Measurements from ENCODE around the gene LRRC75A. TPM values are rescaled to one million over a fixed set of nuclear protein-coding genes. Genes with fewer than 3 reads are reported as not detected.

The LRRC75A gene
- total and polyA plus RNA-seq, 2 experiments from 2014 or later = 10.7 to 18.0 TPM

- Histone ChIP-seq H4K20me1 (ENCODE audit: insufficient read depth, poor library complexity, severe bottlenecking) (no peaks in the 10 kb centered on the region), H3K4me2 (peak overlapping the region; percentile 57), H3K27me3 (no peaks in the 10 kb centered on the region), H3K9me2 (replicated peaks; ENCODE audit: insufficient read depth) (no peaks in the 10 kb centered on the region), H3K79me2 (peaks cover 64% of the 10 kb centered on the region), H3K4me3 (no peak overlapping the region), H2AFZ (no peak overlapping the region), H3K27ac (peak overlapping the region; percentile 37), H3K36me3 (replicated peaks; ENCODE audit: insufficient read depth, low read depth) (no peaks in the 10 kb centered on the region), H3K9me3 (ENCODE audit: low read depth) (no peaks in the 10 kb centered on the region), H3K4me1 (ENCODE audit: insufficient read depth) (peaks cover 61% of the 10 kb centered on the region)
- no peak for DNase-seq (ENCODE audit: low spot score)
- WGBS (ENCODE audit: low lambda C conversion rate, missing lambda C conversion rate) = 65% methylated on average over 8 of the region's 8 CpGs
- TF ChIP-seq EZH2phosphoT487 (IDR thresholded peaks at IDR 0.05; ENCODE audit: low read depth, severe bottlenecking, unreplicated experiment) = no peak
- TF ChIP-seq CTCF (IDR thresholded peaks at IDR 0.05; ENCODE audit: poor library complexity) = no peak
- TF ChIP-seq EZH2 (IDR thresholded peaks at IDR 0.05; ENCODE audit: borderline replicate concordance) = no peak
Measured at GRCh38 chr17:16488186-16488967, 3.6 kb downstream of the LRRC75A start.

- peaks cover 71% of the 10 kb centered on the region for H3K79me2 ChIP-seq
- no peaks in the 10 kb centered on the region for H3K27me3 ChIP-seq
- no peaks in the 10 kb centered on the region for H3K36me3 ChIP-seq (replicated peaks; ENCODE audit: insufficient read depth, low read depth)
- H3K9me2 ChIP-seq (replicated peaks; ENCODE audit: insufficient read depth) = no peaks in the 10 kb centered on the region
- no peaks in the 10 kb centered on the region for H4K20me1 ChIP-seq (ENCODE audit: insufficient read depth, poor library complexity, severe bottlenecking)
- H3K9me3 ChIP-seq (ENCODE audit: low read depth) = no peaks in the 10 kb centered on the region
- H2AFZ ChIP-seq = no peak overlapping the region
- peak overlapping the region; percentile 35 for H3K4me2 ChIP-seq
- WGBS (ENCODE audit: low lambda C conversion rate, missing lambda C conversion rate) = 68% methylated on average over 24 of the region's 24 CpGs
- TF ChIP-seq CTCF (IDR thresholded peaks at IDR 0.05; ENCODE audit: poor library complexity) (no peak), EZH2 (IDR thresholded peaks at IDR 0.05; ENCODE audit: borderline replicate concordance) (no peak), EZH2phosphoT487 (IDR thresholded peaks at IDR 0.05; ENCODE audit: low read depth, severe bottlenecking, unreplicated experiment) (no peak)
- peak overlapping the region; percentile 73 for H3K27ac ChIP-seq
- peaks cover 59% of the 10 kb centered on the region for H3K4me1 ChIP-seq (ENCODE audit: insufficient read depth)
- H3K4me3 ChIP-seq = no peak overlapping the region
- DNase-seq (ENCODE audit: low spot score) = peak; percentile 73
Measured at GRCh38 chr17:16486373-16487250, 5.4 kb downstream of the LRRC75A start.

- Histone ChIP-seq H3K4me2 (peak overlapping the region; percentile 74), H3K9me2 (replicated peaks; ENCODE audit: insufficient read depth) (no peaks in the 10 kb centered on the region), H3K27me3 (no peaks in the 10 kb centered on the region), H3K27ac (peak overlapping the region; percentile 67), H3K4me1 (ENCODE audit: insufficient read depth) (peaks cover 51% of the 10 kb centered on the region), H3K79me2 (peaks cover 60% of the 10 kb centered on the region), H3K9me3 (ENCODE audit: low read depth) (no peaks in the 10 kb centered on the region), H2AFZ (peak overlapping the region; percentile 13), H4K20me1 (ENCODE audit: insufficient read depth, poor library complexity, severe bottlenecking) (no peaks in the 10 kb centered on the region), H3K4me3 (no peak overlapping the region), H3K36me3 (replicated peaks; ENCODE audit: insufficient read depth, low read depth) (no peaks in the 10 kb centered on the region)
- no peak for TF ChIP-seq CTCF (IDR thresholded peaks at IDR 0.05; ENCODE audit: poor library complexity)
- TF ChIP-seq EZH2phosphoT487 (IDR thresholded peaks at IDR 0.05; ENCODE audit: low read depth, severe bottlenecking, unreplicated experiment) = no peak
- TF ChIP-seq EZH2 (IDR thresholded peaks at IDR 0.05; ENCODE audit: borderline replicate concordance) = no peak
- WGBS (ENCODE audit: low lambda C conversion rate, missing lambda C conversion rate) = 36% methylated on average over 19 of the region's 19 CpGs
- DNase-seq (ENCODE audit: low spot score) = no peak
Measured at GRCh38 chr17:16484445-16485175, 7.4 kb downstream of the LRRC75A start.
